Activated B cell treated with CpG ODN at 0.5 μM for 24 hours (primary cell): ENCODE measurements around the gene GAK. TPM values are rescaled to one million over a fixed set of nuclear protein-coding genes. Genes with fewer than 3 reads are reported as not detected.

Experiments
- ATAC-seq: fragments of 200-7000 bp; cut with Tn5 transposase; one replicate; pipeline ENCODE4 v1.10.0; 2021; ENCODE audit warnings: low read depth, mild to moderate bottlenecking, moderate library complexity
- CTCF ChIA-PET: fragments of 350-600 bp; sonication (Branson Sonifier 250); formaldehyde crosslinking; loops from one replicate; lab custom pipeline; 2021; ENCODE audit warnings: antibody characterized with exemption; lab: Charles Lee
- POLR2A ChIA-PET: fragments of 350-600 bp; sonication (Branson Sonifier 250); formaldehyde crosslinking; loops from one replicate; lab custom pipeline; 2021; ENCODE audit warnings: antibody characterized with exemption; lab: Charles Lee
- DNase-seq: peaks from one replicate; pipeline ENCODE4 v3.0.0; 2022
- H3K27ac Mint-ChIP-seq: one replicate; pipeline ENCODE4 v1.8.0; 2020; ENCODE audit warnings: mixed read lengths
- H3K27me3 Mint-ChIP-seq: one replicate; pipeline ENCODE4 v1.8.0; 2021; ENCODE audit warnings: mixed read lengths
- H3K36me3 Mint-ChIP-seq: one replicate; pipeline ENCODE4 v1.8.0; 2021; ENCODE audit warnings: low read depth, mixed read lengths
- H3K4me1 Mint-ChIP-seq: one replicate; pipeline ENCODE4 v1.8.0; 2021; ENCODE audit warnings: mixed read lengths
- H3K4me3 Mint-ChIP-seq: one replicate; pipeline ENCODE4 v1.8.0; 2020; ENCODE audit warnings: mild to moderate bottlenecking, mixed read lengths
- H3K9me3 Mint-ChIP-seq: one replicate; pipeline ENCODE4 v1.8.0; 2020; ENCODE audit warnings: mixed read lengths
- CTCF ChIP-seq: fragments of 200-600 bp; IDR thresholded peaks from one replicate; pipeline ENCODE4 v1.8.0; 2022; ENCODE audit warnings: antibody characterized with exemption, mild to moderate bottlenecking
- intact Hi-C: fragments of 100-400 bp; cut with micrococcal nuclease; formaldehyde crosslinking; loops from one replicate; pipeline ENCODE4 v1.15.1; 2024
- total RNA-seq: library from RNA; stranded (reverse); gene quantifications from 2 replicates; pipeline ENCODE4 v1.2.3, GENCODE V29; 2022

GAK gene
- total RNA-seq, 1 donor from 2014 or later, result 172 TPM

- ChIA-PET POLR2A (no interaction called here), CTCF (no interaction called here)
- intact Hi-C loops, result no loop called here
- Mint-ChIP-seq H3K27me3 (no peaks in the 10 kb centered on the region), H3K36me3 (peaks cover 87% of the 10 kb centered on the region), H3K4me3 (no peak overlapping the region), H3K9me3 (no peaks in the 10 kb centered on the region), H3K27ac (no peak overlapping the region), H3K4me1 (no peaks in the 10 kb centered on the region)
- ATAC-seq (no peak), DNase-seq (no peak)
- TF ChIP-seq CTCF, result no peak
These were observed 73.2 kb downstream of the GAK start for GRCh38 chr4:858831-859451.

- no peak for TF ChIP-seq CTCF
- intact Hi-C loops, result no loop called here
- Mint-ChIP-seq H3K27me3 (no peaks in the 10 kb centered on the region), H3K4me3 (no peak overlapping the region), H3K9me3 (no peaks in the 10 kb centered on the region), H3K4me1 (no peaks in the 10 kb centered on the region), H3K27ac (no peak overlapping the region), H3K36me3 (peaks cover 83% of the 10 kb centered on the region)
- CTCF ChIA-PET, result no interaction called here
- DNase-seq (no peak), ATAC-seq (no peak)
- POLR2A ChIA-PET, result no interaction called here
These were observed 74.1 kb downstream of the GAK start for GRCh38 chr4:858041-858481.

GRCh38 chr4:857461-857860 lies 74.7 kb downstream of the GAK start:
- no peaks in the 10 kb centered on the region for H3K4me1 Mint-ChIP-seq
- H3K4me3 Mint-ChIP-seq, result no peak overlapping the region
- H3K9me3 Mint-ChIP-seq, result no peaks in the 10 kb centered on the region
- TF ChIP-seq CTCF, result no peak
- H3K36me3 Mint-ChIP-seq, result peaks cover 80% of the 10 kb centered on the region
- H3K27me3 Mint-ChIP-seq, result no peaks in the 10 kb centered on the region
- ChIA-PET CTCF (no interaction called here), POLR2A (no interaction called here)
- DNase-seq, result no peak
- no peak for ATAC-seq
- intact Hi-C loops, result no loop called here
- H3K27ac Mint-ChIP-seq, result no peak overlapping the region

GRCh38 chr4:856225-856901 lies 75.8 kb downstream of the GAK start:
- no peak for TF ChIP-seq CTCF
- Mint-ChIP-seq H3K27me3 (no peaks in the 10 kb centered on the region), H3K4me3 (no peak overlapping the region), H3K27ac (peak overlapping the region; percentile 61), H3K9me3 (no peaks in the 10 kb centered on the region), H3K36me3 (peaks cover 77% of the 10 kb centered on the region), H3K4me1 (no peaks in the 10 kb centered on the region)
- DNase-seq (no peak), ATAC-seq (no peak)
- CTCF ChIA-PET, result no interaction called here
- intact Hi-C loops, result no loop called here
- POLR2A ChIA-PET, result interaction anchor here (0.6 kb wide), 1 partner anchor 12 kb away, joined by 3 read pairs; no protein-coding TSS in a partner anchor

- Mint-ChIP-seq H3K9me3 (no peaks in the 10 kb centered on the region), H3K27me3 (no peaks in the 10 kb centered on the region), H3K4me1 (no peaks in the 10 kb centered on the region), H3K4me3 (no peak overlapping the region), H3K27ac (peak overlapping the region; percentile 61), H3K36me3 (peaks cover 77% of the 10 kb centered on the region)
- DNase-seq, result no peak
- ATAC-seq, result no peak
- intact Hi-C loops, result no loop called here
- TF ChIP-seq CTCF, result no peak
- ChIA-PET CTCF (interaction anchor here (0.6 kb wide), 1 partner anchor 132 kb away, joined by 4 read pairs; no protein-coding TSS in a partner anchor), POLR2A (interaction anchor here (0.6 kb wide), 1 partner anchor 11 kb away, joined by 3 read pairs; no protein-coding TSS in a partner anchor)
These were observed 76.3 kb downstream of the GAK start for GRCh38 chr4:855880-856224.
